ENCODE measurements around the gene KNDC1. TPM values are rescaled to one million over a fixed set of nuclear protein-coding genes. Genes with fewer than 3 reads are reported as not detected.

The KNDC1 gene
- total and polyA plus RNA-seq, 2 donors (not counting 3 experiments of a cell fraction or from before 2014, with no cell fraction given): not detected

DNA sequence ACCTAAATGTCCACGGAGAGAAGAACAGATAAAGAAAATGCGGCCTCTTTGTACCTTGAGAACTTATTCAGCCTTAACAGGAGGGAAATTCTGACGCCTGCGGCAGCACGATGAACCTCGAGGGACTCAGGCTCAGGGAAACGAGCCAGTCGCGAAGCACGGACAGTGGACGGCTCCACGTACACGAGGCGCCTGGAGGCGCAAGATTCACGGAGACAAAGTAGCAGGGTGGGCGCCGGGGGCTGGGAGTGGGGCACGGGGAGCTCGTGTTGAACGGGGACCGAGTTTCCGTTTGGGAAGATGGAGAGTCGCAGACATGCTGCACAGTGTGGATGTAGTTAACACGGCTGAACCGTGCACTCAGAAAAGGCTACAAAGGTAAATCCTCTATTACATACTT is 56.8 kb downstream of the KNDC1 start:
- intact Hi-C loops (cut with micrococcal nuclease) (no loop called here), dilution Hi-C loops (cut with MboI; ENCODE audit: extremely low pct_ligation_motif_present, low sequenced_read_pairs) (no loop called here)
- TF ChIP-seq EZH2 (IDR thresholded peaks at IDR 0.05; ENCODE audit: borderline replicate concordance, low read depth, low read length, severe bottlenecking) (no peak), GATA2 (IDR thresholded peaks at IDR 0.05; ENCODE audit: insufficient read depth, insufficient read length, low read depth, low read length) (no peak), FOS (IDR thresholded peaks at IDR 0.05; ENCODE audit: borderline replicate concordance, insufficient read depth, low read length) (no peak), JUN (IDR thresholded peaks at IDR 0.05; ENCODE audit: borderline replicate concordance, insufficient read depth, insufficient read length, low read depth) (no peak)
- H3K36me3 ChIP-seq (ENCODE audit: control insufficient read depth in 2 of 2, extremely low read depth in 1 of 2, insufficient read depth in 2 of 2, low read length in 2 of 2): no peaks in the 10 kb centered on the region
- no peak overlapping the region for H3K4me2 ChIP-seq (ENCODE audit: insufficient read depth, low read length)
- no peaks in the 10 kb centered on the region for H3K4me1 ChIP-seq (ENCODE audit: control insufficient read depth, extremely low read depth, insufficient read depth, low read length)
- no peaks in the 10 kb centered on the region for H3K79me2 ChIP-seq (ENCODE audit: control insufficient read depth, insufficient read depth, low read length)
- no peak overlapping the region for H3K4me3 ChIP-seq (replicated peaks in 1 of 3; ENCODE audit: insufficient read depth in 1 of 3, low read depth in 1 of 3, low read length in 3 of 3)
- DNase-seq (ENCODE audit: low read depth, low spot score): no peak
- no peaks in the 10 kb centered on the region for H3K27me3 ChIP-seq (ENCODE audit: control insufficient read depth in 2 of 2, insufficient read depth in 2 of 2, low read length in 2 of 2)
- no peak overlapping the region for H3K27ac ChIP-seq (ENCODE audit: insufficient read depth, low read depth, low read length)
- BruUV-seq (replicated peaks): no TSS peak
- CTCF ChIA-PET: no interaction called here
- H3K9me1 ChIP-seq (replicated peaks; ENCODE audit: control insufficient read depth, extremely low read depth, insufficient read depth, low read length): no peaks in the 10 kb centered on the region
- FAIRE-seq: no peak
- no peaks in the 10 kb centered on the region for H3K9me3 ChIP-seq (replicated peaks; ENCODE audit: control insufficient read depth, insufficient read depth, low read length)
- POLR2A ChIA-PET: no interaction called here
- no peak overlapping the region for H3K9ac ChIP-seq (replicated peaks; ENCODE audit: extremely low read depth, insufficient read depth, low read length)
- no peak overlapping the region for H2AFZ ChIP-seq (ENCODE audit: low read depth, low read length)
- no peaks in the 10 kb centered on the region for H4K20me1 ChIP-seq (replicated peaks; ENCODE audit: control insufficient read depth, extremely low read depth, insufficient read depth, low read length)

DNA sequence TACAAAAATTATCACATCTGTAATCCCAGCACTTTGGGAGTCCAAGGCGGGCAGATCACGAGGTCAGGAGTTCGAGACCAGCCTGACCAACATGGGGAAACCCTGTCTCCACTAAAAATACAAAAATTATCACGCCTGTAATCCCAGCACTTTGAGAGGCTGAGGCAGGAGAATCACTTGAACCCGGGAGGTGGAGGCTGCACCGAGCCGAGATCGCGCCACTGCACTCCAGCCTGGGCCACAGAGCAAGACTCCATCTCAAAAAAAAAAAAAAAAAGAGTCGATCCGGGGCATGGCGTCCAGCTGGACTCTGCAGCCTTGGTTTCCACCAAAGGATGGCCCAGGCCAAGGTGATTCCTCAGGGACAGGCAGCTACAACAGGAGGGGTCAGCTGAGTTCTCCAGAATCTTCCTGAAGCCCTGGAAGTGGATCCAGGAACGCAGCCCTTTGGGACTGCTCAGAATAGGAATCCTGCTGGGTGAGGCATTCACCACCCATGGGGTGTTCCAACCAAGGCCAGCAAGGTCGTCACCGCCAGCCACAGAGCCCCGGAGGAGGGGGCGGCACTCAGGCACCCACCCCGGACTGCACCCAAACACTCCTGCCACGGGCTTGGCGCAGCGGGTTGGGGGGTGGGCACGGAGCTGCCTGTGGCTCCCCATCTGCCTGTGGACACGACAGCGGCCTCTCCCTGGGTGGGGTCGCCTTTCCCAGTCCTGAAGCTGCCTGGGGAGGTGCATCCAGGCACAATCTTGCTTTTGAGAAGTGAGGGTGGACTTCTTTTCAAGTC is 58.0 kb downstream of the KNDC1 start:
- H3K79me2 ChIP-seq (ENCODE audit: control insufficient read depth, insufficient read depth, low read length): no peaks in the 10 kb centered on the region
- no peak overlapping the region for H2AFZ ChIP-seq (ENCODE audit: low read depth, low read length)
- no peak for TF ChIP-seq EZH2 (IDR thresholded peaks at IDR 0.05; ENCODE audit: borderline replicate concordance, low read depth, low read length, severe bottlenecking)
- no peak for TF ChIP-seq MYC (IDR thresholded peaks at IDR 0.05; ENCODE audit: low read depth, low read length)
- TF ChIP-seq, protein P1, sequence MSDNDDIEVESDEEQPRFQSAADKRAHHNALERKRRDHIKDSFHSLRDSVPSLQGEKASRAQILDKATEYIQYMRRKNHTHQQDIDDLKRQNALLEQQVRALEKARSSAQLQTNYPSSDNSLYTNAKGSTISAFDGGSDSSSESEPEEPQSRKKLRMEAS (IDR thresholded peaks at IDR 0.05; ENCODE audit: insufficient read depth, insufficient read length): no peak
- TF ChIP-seq POLR2A (IDR thresholded peaks at IDR 0.05; ENCODE audit: low read depth, low read length): no peak
- no peak for TF ChIP-seq GATA2 (IDR thresholded peaks at IDR 0.05; ENCODE audit: insufficient read depth, insufficient read length, low read depth, low read length)
- no peak for TF ChIP-seq POLR2AphosphoS5 (IDR thresholded peaks at IDR 0.05; ENCODE audit: insufficient read depth, low read depth, low read length)
- no peak for TF ChIP-seq FOS (IDR thresholded peaks at IDR 0.05; ENCODE audit: borderline replicate concordance, insufficient read depth, low read length)
- H3K36me3 ChIP-seq (ENCODE audit: control insufficient read depth in 2 of 2, extremely low read depth in 1 of 2, insufficient read depth in 2 of 2, low read length in 2 of 2): no peaks in the 10 kb centered on the region
- H3K4me2 ChIP-seq (ENCODE audit: insufficient read depth, low read length): no peak overlapping the region
- no peak for DNase-seq (ENCODE audit: low read depth, low spot score)
- dilution Hi-C loops (cut with MboI; ENCODE audit: extremely low pct_ligation_motif_present, low sequenced_read_pairs) (no loop called here), intact Hi-C loops (cut with micrococcal nuclease) (no loop called here)
- FAIRE-seq: no peak
- no peak overlapping the region for H3K4me3 ChIP-seq (replicated peaks in 1 of 3; ENCODE audit: insufficient read depth in 1 of 3, low read depth in 1 of 3, low read length in 3 of 3)
- no peaks in the 10 kb centered on the region for H3K27me3 ChIP-seq (ENCODE audit: control insufficient read depth in 2 of 2, insufficient read depth in 2 of 2, low read length in 2 of 2)
- no peaks in the 10 kb centered on the region for H4K20me1 ChIP-seq (replicated peaks; ENCODE audit: control insufficient read depth, extremely low read depth, insufficient read depth, low read length)
- no peaks in the 10 kb centered on the region for H3K9me1 ChIP-seq (replicated peaks; ENCODE audit: control insufficient read depth, extremely low read depth, insufficient read depth, low read length)
- ChIA-PET POLR2A (no interaction called here), CTCF (no interaction called here)
- H3K9ac ChIP-seq (replicated peaks; ENCODE audit: extremely low read depth, insufficient read depth, low read length): no peak overlapping the region
- no peaks in the 10 kb centered on the region for H3K9me3 ChIP-seq (replicated peaks; ENCODE audit: control insufficient read depth, insufficient read depth, low read length)
- H3K4me1 ChIP-seq (ENCODE audit: control insufficient read depth, extremely low read depth, insufficient read depth, low read length): no peaks in the 10 kb centered on the region
- BruUV-seq (replicated peaks): no TSS peak
- no peak overlapping the region for H3K27ac ChIP-seq (ENCODE audit: insufficient read depth, low read depth, low read length)
